SK-MEL-5 (cell line): ENCODE data around the gene SEPHS1. TPM values are rescaled to one million over a fixed set of nuclear protein-coding genes. Genes with fewer than 3 reads are reported as not detected.

Experiments
- DNase-seq: peaks from one replicate; pipeline ENCODE4 v3.0.0-alpha.2; 2016; ENCODE audit warnings: low read depth, low spot score
- in situ Hi-C: cut with HindIII; loops from 2 replicates; pipeline ENCODE4 v1.10.0; 2016; ENCODE audit warnings: low sequenced_read_pairs, high pct_unique_total_duplicates, low pct_unique_long_range_greater_than_20kb
- total RNA-seq: library from RNA; depleted of rRNA; stranded (reverse); fragments of >200 nt; shearing (Covaris generic); gene quantifications from 2 replicates; pipeline ENCODE4 v1.2.3, GENCODE V29; 2014

SEPHS1 gene
- total RNA-seq, 1 experiment from 2014 or later = 24.6 TPM

DNA sequence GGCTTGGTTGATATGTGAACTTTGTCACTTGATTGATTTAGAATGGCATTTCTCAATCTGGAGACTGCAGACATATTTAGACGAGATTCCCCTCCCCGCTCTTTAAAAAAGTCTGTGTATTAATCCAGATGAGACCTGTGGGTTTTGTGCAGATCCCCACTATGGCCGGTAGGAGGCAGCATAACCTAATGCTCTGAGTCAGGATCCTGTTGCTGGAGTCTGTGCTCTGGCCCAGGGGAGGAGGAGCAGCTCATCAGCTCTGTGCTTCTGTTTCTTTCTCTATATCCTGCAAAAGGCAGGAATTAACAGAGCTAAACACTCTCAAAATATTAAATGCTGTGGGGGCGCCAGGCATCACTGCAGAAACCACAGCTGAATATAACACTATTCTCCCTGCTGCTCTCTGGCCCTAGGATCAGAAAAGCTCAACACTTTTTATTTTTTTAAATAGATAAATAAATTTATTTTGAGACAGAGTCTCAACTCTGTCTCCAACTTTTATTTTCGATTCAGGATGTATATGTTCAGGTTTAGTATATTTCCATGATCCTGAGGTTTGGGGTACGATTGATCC lies 23.9 kb upstream of the SEPHS1 start:
- peak; percentile 91 for DNase-seq
- in situ Hi-C loops = no loop called here

DNA sequence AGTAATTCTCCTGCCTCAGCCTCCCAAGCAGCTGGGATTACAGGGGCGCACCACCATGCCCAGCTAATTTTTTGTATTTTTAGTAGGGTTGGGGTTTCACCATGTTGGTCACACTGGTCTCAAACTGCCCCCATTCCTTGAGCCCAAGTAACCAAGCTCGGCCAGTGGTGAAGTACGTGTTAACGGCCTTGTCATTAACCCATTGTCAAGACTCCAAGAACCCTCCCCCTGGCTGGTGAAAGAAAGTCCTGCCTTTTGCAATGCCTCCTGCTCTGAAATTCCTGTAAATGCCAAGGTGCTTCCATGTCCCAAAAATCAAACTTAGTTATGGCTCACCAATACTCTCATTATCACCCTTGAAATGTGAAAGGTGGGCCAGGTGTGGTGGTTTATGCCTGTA lies 18.8 kb upstream of the SEPHS1 start:
- in situ Hi-C loops = no loop called here
- DNase-seq = no peak

DNA sequence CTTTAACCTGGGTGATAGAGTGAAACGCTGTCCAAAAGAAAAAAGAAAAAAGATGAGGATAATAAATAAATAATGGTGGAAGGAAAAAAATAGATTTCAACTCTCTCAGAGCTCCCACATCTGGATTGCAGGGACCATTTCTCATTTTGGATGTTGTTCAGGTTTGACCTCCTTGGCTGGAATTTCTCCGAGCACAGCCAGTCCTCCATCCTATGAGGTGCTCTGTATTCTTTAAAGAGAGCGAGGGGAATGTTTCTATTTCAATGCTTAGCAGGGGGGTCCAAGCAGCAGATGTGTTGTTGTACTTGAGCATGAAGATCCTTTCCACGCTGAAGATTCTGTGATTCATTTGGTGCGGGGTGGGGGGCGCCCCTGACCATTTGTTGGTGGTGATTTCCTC lies 17.7 kb upstream of the SEPHS1 start:
- no peak for DNase-seq
- in situ Hi-C loops = no loop called here

DNA sequence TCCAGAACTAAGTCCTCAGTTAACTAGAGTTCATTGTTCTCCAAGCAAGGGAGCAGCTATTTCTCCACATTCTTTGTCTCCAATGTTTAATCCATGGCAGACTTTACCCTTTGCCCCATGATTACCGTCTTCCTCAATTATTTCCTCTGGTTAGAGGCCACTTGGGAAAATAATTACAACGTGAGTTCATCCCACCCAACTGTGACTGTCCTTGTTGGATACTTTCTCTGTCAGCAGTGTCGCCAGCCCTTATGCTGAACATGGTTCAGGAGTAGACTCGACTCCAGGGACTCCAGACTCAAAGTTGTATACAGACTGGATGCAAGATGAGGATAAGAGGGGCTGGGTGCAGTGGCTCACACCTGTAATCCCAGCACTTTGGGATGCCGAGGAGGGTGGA lies 17.1 kb upstream of the SEPHS1 start:
- in situ Hi-C loops = no loop called here
- no peak for DNase-seq

DNA sequence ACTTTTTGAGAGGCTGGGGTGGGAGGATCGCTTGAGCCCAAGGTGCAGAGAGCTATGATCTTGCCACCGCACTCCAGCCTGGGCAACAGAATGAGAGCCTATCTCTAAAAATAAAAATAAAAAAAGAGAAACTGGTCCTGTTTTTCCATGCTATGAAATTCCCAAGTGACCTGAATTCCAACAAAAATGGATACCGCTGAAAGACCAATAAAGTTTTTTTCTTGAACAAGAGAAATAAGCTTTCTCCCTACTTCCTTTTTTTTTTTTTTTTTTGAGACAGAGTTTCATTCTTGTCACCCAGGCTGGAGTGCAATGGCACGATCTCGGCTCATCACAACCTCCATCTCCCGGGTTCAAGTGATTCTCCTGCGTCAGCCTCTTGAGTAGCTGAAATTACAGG lies 12.5 kb upstream of the SEPHS1 start:
- DNase-seq = no peak
- in situ Hi-C loops = no loop called here

DNA sequence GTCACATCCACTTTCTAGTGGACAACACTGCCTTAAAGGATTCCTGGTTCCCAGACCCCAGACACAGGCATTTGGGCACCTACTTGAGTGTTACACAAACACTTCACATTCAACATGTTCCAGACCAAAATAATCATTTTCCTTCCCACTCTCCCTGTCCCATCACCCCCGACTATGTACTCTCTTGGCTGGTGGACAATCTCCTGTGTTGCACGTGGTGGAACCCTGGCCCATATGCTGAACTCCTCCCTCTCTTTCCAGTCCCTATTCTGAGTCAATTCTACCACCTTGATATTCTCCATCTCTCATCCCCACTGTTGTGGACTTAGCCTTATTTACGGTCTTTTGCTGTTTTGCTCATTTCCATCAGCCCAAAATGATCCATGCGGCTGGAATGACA lies 8.3 kb upstream of the SEPHS1 start:
- no peak for DNase-seq
- in situ Hi-C loops = no loop called here

DNA sequence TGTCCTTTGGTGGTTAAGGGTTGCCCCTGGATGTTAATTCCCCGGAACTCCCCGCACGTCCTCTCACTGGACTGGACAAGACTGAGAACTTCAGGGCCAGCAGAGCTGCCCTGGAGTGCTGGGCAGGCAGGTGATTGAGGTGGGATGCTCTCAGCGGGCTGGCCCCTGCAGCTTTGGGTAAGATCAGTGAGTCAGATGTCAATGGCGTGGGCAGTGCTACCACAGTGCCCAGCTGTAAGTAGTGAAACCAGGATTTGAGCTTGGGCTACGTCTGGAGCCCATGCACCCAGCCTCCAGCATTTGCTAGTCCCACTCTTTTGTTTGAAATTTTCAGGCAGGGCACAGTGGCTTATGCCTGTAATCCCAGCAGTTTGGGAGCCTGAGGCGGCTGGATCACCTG lies 6.7 kb upstream of the SEPHS1 start:
- DNase-seq = no peak
- in situ Hi-C loops = no loop called here

DNA sequence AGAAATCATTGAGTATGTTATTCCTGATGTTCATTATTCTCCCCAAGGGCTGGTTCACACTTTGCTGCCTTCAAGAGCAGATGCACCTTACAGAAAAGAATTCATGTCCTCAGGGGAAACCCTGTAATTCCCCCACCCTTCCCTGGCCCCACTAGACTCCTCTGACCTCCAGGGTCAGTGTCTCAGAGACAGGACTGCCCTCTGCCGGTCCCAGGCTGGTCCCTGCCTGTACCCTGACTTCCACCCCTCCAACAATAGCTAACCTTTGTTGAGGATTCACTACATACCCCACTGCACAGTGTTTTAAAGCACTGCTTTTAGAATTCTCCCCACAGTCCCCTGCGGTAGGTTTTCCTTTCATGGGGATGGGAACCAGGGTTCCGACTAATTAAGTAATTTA lies 4.4 kb upstream of the SEPHS1 start:
- DNase-seq = no peak
- in situ Hi-C loops = no loop called here

DNA sequence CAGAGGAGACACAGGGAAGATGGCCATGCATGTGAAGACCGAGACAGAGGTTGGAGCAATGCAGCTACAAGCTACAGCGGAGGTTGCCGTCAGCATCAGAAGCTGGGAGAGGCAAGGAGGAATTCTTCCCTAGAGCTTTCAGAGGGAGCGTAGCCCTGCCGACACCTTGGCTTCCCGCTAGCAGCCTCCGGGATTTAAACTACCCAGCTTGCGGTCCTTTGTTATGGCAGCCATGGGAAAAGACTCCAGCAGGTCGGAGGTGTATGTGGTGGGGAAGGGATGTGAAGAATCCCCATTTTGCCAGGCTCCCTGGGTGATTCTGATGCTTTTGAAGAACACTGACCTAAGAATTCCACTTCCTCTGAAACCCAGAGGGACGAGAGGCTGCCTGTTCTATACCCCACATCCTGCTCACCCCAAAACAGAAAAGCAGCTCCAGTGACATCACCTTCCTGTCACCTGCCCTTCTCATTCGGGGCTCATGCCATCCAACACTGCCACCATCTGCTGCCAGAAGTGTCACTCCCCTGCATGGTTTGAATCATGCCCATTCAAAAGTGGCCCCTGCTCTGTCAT lies 3.3 kb upstream of the SEPHS1 start:
- in situ Hi-C loops = no loop called here
- DNase-seq = no peak

DNA sequence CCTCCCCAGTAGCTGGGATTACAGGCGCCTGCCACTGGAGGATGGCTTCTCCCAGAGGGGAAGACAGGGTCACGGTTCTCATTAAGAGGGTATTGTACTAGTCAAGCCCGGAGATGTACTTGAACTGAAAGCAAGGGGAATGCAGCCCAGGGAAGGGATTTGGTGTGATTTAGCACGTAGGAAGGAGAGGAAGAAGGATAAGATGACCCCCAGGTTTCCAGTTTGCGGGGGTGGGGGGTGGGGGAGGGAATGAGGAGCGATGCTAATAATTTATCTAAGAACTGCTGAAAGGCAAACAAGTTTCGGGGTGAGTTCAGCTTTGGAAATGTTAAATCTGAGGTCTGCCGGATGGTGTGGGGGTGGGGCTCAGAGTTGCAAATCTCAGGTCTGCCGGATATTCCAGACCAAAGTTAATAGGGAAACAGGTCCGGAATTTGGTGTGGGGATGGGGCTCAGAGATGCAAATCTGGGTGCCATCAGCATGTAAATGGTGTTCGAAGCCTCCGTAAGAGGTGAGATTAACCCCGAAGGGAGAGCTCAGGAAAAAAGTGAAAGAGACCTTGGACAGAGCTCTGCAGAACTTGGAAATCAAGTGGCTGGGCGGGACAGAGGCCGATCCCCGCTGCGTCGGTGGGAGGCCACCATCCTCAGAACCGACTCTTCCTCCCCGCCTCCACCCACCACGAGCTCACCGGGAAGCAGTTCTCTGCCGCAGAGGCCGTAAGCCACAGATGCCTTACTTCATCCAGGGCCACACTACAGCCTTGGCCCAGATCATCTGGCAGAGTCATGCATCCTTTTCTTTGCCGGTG lies 1.6 kb upstream of the SEPHS1 start:
- in situ Hi-C loops = no loop called here

DNA sequence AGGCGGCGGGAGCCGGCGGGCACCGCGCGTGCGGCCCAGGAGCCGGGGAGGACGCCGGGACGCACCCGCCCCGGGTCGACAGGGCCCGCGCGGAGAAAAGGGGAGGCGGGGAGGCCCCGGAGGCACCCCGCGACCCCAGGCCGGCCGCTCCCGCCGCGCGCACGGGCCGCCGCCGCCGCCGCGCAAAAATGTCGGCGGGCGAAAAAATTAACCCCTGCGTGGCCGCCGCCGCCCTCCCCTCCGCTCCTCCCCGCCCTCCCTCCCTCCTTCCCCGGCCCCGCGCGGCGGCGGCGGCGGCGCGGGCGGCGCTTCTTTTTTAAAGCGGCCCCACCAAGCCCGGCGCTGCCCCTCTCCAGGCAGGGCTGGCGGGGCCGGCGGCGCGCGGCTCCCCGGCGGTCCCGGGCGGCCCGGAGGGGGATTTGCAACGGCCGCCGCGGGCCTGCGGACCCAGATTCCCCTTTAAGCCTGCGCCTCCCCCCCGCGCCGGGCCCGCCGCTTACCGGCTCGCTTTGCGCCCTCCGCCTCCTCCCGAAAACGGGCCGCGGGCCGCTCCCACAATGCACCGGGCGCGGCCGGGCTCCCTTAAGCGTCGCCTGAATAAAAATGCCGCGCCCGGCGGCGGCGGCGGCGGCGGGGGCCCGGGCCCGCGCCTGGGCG lies 465 bp downstream of the SEPHS1 start:
- in situ Hi-C loops = no loop called here
- DNase-seq = peak; percentile 63

More for the DNA sequence above, 1.6 kb upstream of the SEPHS1 start:
- DNase-seq = no peak

DNA sequence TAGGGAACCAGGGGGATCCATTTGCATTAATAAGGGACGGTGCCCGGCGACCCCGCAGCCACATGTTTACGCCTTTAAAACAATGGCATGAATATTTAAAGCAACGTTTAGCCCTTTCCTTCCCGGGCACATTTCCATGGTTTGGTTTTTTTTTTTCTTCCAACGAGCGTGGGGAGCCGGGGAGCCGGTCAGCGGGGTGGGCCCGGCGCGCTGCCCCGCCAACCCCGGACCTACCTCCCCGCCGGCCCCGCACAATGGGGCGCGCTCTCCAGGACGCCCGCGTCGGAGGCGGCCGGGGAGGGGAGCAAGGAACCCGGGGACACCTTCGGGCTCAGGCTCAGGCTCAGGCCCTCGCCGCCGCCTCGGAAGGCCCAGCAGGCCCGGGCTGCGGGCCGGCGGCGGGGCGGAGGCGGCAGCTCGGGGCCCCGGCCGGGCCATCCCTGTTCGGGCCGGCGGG lies 1.0 kb downstream of the SEPHS1 start:
- in situ Hi-C loops = no loop called here
- DNase-seq = no peak

DNA sequence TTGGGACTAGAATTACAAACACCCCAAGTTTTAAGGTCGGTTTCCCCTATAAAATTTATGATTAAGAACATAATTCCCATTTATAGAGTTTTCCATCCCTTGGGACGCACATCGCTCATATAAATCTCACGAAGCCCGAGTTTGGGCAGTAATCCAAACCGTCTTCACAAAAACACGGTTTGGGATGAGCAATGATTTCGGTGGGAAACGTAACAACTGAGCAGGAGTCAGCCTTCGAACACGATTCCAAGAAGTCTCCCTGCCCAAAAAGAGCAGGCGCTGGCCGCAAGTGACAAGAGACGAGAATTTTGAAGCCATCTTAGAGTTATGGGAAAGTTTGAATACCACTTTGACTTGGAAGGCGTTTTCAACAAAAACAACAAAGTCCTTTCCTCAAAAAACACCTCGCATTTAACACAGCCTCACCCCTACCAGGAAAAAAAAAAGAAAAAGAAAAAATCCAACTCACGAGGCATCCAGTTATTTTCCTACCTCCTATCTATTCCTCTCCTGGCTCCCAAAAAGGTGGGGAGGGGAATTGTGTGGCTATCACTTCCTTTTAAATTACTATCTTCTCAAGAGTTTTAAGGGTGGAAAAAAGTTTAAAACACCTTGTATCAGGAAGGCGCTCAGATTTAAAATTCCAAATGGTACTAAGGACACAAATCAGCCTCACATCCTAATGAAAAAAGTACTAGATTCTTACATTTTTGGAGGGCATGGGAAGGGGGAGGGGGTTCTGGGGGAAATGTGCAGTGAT lies 1.6 kb downstream of the SEPHS1 start:
- DNase-seq = no peak
- in situ Hi-C loops = no loop called here

DNA sequence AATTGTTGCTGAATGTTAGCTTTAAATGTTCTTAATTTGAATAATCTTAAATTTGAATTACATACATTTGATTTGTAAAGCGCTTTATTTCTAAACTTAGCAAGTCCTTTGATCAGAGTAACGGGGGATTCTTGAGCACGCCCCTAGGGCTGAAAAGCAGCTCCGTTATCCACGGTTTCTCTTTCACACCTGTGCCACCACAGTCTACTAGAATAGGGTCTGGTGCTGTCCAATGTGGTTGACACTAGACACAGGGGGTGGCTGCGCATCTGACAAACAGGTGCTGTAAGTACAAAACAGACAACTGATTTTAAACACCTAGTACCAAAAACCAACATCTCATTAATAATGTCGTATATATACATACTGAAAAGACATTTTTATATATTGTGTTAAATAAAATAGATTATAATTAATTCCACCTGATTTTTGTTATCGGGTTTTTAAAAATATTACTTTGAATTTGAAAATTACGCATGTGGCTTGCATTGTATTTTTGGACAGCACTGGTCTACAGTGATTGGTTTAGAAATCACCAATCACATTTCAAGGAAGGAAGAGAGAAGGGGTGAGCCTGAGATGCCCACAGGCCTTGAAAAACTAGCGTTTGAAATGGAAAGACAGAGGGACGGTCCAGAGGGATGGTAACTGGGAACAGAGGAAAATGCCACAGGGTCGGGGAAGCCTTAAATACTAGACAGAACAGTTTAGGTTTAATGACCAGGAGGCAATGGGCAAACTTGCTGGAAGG lies 7.3 kb downstream of the SEPHS1 start:
- in situ Hi-C loops = no loop called here
- DNase-seq = no peak

DNA sequence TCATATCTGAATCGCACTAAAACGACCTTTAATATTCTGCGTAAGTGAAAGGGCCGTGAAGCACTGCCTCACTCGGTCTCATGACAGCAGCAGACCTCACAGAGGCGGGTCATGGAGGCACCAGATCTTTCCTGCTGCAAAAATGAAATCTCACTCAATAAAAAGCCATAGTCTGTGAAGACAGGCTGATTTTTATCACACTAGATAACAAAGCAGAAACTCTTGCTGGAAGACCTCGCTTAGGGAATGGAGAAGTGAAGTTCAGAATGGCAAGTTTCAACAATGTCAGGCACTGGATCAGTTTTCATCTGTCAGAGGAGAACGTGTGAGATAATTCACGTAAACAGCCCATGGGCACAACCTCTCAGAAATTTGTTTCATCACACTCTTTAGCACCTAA lies 8.0 kb downstream of the SEPHS1 start:
- DNase-seq = no peak
- in situ Hi-C loops = no loop called here

DNA sequence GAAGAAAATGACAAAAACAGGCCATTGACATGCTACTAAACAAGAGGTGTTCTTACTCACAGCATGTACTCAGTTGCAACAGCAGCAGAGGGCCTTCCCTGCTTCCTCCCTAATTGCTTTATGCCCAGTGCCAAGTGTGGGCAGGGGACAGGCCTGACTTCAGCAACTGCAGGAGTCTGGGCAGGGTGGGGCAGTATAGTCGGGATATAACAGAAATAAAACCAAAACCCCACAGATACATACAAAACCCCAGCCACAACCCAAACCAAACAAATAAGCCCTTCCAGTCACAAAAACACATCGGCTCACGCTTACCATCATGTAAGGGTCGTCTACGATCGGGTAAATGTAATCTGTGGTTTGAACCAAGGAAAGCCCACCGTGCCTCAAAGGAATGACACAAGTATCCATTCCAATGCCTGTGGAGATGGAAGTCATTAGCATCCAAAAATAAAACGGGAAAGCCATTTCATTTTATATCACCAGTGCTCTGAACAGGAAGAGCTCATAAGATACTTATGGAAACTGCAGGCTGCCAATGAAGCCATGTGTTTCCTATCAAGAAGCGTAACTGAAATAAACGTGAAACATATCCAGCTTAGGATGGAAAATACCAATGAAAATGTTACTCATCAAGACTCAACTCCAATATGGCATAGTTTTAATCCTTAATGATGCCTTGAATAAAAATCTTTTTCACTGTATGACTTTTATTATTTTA lies 9.5 kb downstream of the SEPHS1 start:
- in situ Hi-C loops = no loop called here
- DNase-seq = no peak

DNA sequence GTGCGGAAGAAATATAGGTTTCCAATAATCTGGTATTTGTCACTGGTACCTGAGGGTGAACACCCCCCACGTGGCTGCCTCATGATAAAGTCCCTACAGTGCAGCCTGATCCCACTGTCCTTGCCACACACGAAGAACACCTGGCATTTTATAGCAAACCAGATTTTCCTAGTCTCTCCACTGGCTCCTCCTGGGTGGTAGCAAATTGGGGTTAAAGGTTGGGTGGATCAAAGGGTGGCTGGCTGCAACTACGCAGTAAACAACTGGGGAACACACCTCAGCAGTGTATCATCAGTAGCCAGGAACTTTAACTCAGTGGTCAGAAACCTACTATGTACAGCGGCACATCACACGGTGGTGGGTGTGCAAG lies 10.3 kb downstream of the SEPHS1 start:
- in situ Hi-C loops = no loop called here

More for the DNA sequence above, 10.3 kb downstream of the SEPHS1 start:
- DNase-seq = no peak
